Cerebellar nuclear complex (tissue), 1 donor: Measurements from ENCODE around the gene GAK.
"Not testable (repeated sequence)": the region's sequence is repeated elsewhere in the genome, so short reads cannot be mapped to it uniquely, and the experiment has no call there.

Experiments used
- DNase-seq, 2 experiments: peaks; one replicate each; lab custom pipeline; 2025; lab: John Stamatoyannopoulos, UW

Gene GAK

GRCh38 chr4:931960-932712 lies at the start of gene GAK, which contains the start of gene TMEM175:
Gene GAK (minus strand): TSS chr4:932316. CDS start chr4:932187, 129 bp downstream.
Gene TMEM175 (plus strand): TSS chr4:932460. CDS start chr4:947740, 15,280 bp downstream.
- DNase-seq = peak; percentile 55 to 82

- no peak for DNase-seq
Observed at GRCh38 chr4:978957-979701, 47.0 kb upstream of the GAK start.

GRCh38 chr4:976016-976415 lies 43.9 kb upstream of the GAK start:
- DNase-seq = not testable (repeated sequence)

- DNase-seq = no peak
Observed at GRCh38 chr4:974668-975067, 42.6 kb upstream of the GAK start.

GRCh38 chr4:973431-974397 lies 41.6 kb upstream of the GAK start, which contains the start of gene DGKQ:
Gene DGKQ (minus strand): TSS chr4:973569. CDS start chr4:973482, 87 bp downstream.
- peak in 1 of 2 experiments; percentile 47 for DNase-seq

- DNase-seq = no peak
Observed at GRCh38 chr4:972651-973424, 40.7 kb upstream of the GAK start.

- no peak for DNase-seq
Observed at GRCh38 chr4:971666-972500, 39.8 kb upstream of the GAK start.

- DNase-seq = no peak
Observed at GRCh38 chr4:970854-971520, 38.9 kb upstream of the GAK start.

- DNase-seq = no peak
Observed at GRCh38 chr4:970046-970745, 38.1 kb upstream of the GAK start.

- DNase-seq = no peak
Observed at GRCh38 chr4:968621-969394, 36.7 kb upstream of the GAK start.

- DNase-seq = no peak
Observed at GRCh38 chr4:968221-968620, 36.1 kb upstream of the GAK start.

GRCh38 chr4:967113-968104 lies 35.3 kb upstream of the GAK start:
- DNase-seq = no peak

- DNase-seq = no peak
Observed at GRCh38 chr4:966266-967112, 34.4 kb upstream of the GAK start.

- DNase-seq = no peak
Observed at GRCh38 chr4:965766-966134, 33.6 kb upstream of the GAK start.

GRCh38 chr4:965048-965765 lies 33.1 kb upstream of the GAK start:
- no peak for DNase-seq
